Subcutaneous adipose tissue (tissue), 4 donors: ENCODE results near the gene BICD1. TPM values are rescaled to one million over a fixed set of nuclear protein-coding genes. Genes with fewer than 3 reads are reported as not detected.

Source experiments
- CTCF ChIP-seq: fragments of 450-650 bp; IDR thresholded peaks from one replicate; pipeline ENCODE4 v1.5.1; 2016; ENCODE audit warnings: low read depth, mild to moderate bottlenecking, control low read depth, antibody characterized with exemption, moderate library complexity
- total RNA-seq, 4 donors: library from RNA; depleted of rRNA; stranded (reverse); fragments of >200 nt; gene quantifications; one replicate each; pipeline ENCODE4 v1.1.0, GENCODE V29; 2016

BICD1 gene
- total RNA-seq, 4 donors from 2014 or later = 8.2 to 9.6 (median 9.2) TPM

GRCh38 chr12:32366714-32367113, 260.1 kb downstream of the BICD1 start:
- no peak for TF ChIP-seq CTCF

DNA sequence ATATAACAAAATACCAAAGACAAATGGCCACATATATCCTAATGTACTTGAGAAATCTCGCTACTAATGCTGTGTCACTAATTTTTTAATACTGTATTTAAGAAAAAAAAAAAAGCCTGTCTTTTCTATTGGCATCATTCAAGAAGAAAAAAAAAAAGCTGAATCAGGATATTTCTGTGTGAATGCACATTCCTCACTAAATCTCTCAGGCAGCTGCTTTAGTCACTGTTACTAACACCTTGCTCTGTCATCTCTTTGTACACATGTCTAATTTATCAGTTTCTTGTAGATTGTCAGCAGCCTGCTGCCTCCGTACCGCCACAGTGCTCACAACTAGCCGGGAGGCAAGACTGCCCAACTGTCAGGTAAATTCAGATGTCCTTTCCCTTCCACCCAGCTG, 260.7 kb downstream of the BICD1 start:
- no peak for TF ChIP-seq CTCF

DNA sequence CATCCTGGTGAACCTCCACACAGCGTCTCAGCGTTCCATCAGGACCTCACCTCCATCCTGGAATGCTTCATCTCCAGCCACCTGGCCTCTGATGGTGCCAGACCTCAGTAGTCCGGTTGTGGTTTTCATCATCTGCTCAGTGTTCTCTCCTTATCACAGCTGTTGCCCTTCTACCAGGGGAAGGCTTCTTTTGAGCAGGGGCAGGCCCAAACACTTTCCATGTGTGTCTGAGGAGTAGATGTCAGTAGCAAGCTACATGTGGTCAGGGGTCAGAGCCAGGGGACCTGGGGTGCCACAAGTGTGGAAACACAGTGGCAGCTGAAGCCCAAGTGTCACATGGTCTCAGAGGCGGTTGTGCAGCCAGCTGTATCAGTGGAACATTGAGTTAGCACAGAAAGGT, 262.6 kb downstream of the BICD1 start:
- no peak for TF ChIP-seq CTCF

DNA sequence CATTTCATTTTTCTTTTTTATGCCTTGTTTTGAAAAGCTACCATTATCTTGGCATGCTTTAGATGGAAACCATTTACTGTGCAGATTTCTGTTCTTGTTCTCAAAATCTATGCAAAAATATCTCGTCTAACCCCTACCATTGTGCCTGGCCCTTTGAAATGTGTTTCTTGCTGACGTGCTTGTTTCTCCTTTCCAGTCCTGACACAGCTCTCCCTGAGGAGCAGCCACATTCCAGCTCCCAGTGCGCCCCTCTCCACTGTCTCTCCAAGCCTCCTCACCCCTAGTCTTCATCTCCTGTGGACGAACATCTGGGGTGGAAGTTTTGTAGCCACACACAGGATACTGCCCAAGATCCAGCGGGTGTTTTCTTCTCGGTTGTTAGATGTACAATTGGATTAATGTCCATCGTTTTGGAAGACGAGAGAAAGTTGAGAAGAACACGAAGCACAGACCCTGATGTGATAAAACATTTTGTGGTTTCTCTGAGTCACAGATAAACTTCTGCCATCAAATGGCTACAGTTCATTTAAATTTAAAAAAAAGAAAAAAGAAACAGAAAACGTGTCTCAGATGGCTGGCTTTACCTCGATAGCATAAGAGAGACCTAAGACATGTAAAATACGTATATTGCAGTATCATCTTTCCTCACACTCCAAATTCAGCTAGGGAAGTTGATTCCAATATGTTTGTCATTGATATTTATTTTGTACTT, 270.9 kb downstream of the BICD1 start:
- TF ChIP-seq CTCF = no peak

DNA sequence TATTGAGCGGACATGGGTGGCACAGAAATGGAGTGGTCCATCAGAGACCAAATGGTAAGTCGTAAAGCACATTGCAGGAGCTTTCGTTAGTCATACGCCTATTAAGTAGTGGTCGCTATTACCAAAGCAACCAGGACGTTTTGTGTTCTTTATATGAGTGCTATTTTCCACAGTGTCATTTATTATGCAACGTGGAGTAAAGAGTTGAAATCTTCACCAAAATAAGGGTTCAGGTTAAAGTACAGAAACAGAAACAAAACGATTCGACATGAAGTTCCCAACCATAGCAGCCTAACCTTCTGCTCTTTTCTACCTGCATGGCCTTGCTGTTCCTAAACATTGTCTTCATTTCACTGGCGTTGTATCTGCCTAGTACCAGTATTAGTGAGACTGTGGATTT, 272.6 kb downstream of the BICD1 start:
- TF ChIP-seq CTCF = no peak

DNA sequence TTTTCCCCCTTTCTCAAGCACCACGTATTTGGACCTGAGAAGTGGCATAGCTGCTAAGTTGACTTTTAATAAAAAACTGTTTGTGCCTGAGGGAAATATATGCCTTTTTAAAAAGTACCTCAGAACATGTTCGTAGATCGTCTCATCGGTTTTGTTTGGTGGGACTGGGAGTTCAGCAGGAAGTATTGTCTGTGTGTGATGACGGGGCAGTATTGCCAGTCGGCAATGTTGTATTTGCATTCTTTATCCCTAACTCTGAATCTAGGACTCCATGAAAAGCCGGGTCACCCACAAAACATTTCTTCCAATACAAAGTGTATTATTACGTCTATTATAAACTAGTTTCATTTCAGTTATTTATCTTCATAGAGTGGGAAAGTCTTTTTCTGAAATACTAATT, 273.0 kb downstream of the BICD1 start:
- no peak for TF ChIP-seq CTCF

DNA sequence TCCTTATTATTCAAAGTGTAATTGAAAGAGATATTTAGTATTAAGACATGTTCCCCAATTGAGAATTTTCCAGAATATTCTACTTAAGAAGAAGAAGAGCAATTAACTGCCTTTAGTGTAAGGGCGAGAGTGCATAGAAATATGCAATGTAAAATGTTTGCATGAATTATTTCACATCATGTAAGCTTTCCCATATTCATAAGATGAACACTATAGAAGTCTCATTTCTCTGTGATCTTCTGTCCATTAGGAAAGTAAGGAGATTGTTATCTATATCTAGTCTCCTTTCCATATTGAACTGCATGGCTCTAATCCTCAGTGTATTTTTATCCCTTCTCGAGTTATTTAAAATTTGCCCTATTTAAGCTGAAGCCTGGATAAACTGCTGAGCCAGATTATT, 275.6 kb downstream of the BICD1 start:
- no peak for TF ChIP-seq CTCF
